GM21447 (cell line): ENCODE data around the gene ETV6.
"Not testable (repeated sequence)": the region's sequence is repeated elsewhere in the genome, so short reads cannot be mapped to it uniquely, and the experiment has no call there.

Experiments
- ATAC-seq: cut with Tn5 transposase; IDR thresholded peaks from one replicate; pipeline ENCODE4 v1.9.1; 2021; ENCODE audit not compliant: unreplicated experiment

Gene ETV6

DNA sequence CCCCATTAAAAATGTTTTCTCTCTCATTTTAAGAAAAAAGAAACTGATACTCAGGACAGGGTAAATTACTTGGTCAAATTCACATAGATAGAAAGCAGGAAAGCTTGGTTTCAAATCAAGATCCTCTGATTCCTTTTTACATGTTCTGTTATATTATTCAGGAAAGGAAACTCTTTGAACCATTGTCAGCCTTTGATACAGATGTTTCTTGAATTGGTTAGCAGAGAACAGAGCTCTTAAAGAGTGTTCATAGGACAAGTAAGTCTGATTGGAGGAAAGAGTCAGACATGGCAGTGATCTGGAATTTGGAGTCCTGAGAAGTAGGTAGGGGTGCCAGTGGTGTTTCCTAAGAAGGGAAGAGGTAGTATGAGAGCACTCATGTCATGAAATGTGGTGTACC lies 256.1 kb downstream of the ETV6 start:
- ATAC-seq, result no peak

GRCh38 chr12:11906286-11906935 lies 256.9 kb downstream of the ETV6 start:
- ATAC-seq, result no peak

DNA sequence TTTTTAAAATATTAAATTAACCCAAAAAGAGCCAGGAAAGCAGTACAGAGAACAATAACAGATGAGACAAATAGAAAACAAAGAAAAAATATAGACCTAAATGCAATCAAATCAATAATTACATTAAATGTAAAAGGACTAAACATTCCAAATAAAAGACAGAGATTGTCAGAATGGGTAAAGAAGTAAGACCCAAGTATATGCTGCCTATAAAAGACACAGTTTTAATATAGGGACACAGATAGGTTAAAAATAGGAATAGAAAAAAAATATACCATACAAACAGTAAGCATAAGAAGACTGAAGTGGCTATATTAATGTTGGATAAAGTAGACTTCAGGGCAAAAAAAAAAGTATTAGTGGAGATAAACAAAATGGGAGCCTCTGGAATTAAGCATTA lies 258.2 kb downstream of the ETV6 start:
- no peak for ATAC-seq

- not testable (repeated sequence) for ATAC-seq
These were observed 259.9 kb downstream of the ETV6 start for GRCh38 chr12:11909406-11909805.

DNA sequence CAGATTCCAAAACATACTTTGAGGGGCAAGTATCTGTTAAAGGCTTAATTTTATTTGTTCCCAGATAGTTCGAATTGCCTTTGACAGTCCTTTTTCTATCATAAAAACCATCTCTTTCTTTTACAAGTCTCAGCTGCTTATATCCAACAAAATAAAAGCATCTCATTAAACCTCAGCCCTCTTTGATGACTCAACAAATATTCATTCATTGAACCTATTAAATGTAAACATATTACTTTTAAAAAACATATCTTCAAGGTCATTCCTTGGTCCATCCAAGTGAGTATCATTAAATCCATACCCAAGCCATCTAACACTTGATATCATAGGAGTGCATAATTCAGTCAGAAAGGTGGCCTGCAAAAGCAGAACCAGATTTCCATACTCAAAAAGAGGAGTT lies 266.6 kb downstream of the ETV6 start:
- ATAC-seq, result no peak

GRCh38 chr12:11916771-11917170 lies 267.3 kb downstream of the ETV6 start:
- no peak for ATAC-seq

DNA sequence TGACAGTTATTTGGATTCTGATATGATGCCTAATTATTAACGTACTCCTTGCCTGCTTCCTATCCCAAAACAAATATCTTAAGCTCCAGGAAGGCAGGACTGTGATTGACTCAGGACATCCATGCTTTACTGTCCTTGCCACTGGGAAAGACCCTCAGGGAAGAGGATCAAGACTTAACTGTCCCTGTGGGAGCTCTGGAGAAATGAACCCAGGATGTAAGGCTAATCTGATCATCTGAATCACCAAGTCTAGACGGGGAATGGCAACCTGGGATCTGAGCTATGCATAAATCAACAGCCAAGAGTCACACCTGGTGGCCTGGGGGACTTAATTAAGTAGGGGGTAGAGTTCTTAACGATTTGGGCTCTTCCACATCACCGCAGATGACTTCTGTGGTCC lies 268.0 kb downstream of the ETV6 start:
- no peak for ATAC-seq

DNA sequence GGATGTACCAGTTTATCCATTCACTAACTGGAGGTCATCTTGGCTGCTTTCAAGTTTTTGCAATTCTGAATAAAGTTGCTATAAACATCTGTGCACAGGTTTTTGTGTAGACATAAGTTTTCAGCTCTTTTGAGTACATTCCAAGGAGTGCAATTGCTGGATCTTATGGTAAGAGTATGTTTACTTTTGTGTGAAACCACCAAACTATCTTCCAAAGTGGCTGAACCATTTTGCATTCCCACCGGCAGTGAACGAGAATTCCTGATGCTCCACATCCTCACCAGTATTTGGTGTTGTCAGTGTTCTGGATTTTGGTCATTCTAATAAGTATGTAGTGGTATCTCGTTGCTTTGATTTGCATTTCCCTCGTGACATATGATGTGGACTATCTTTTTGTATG lies 270.8 kb downstream of the ETV6 start:
- no peak for ATAC-seq

- no peak for ATAC-seq
These were observed 272.9 kb downstream of the ETV6 start for GRCh38 chr12:11922361-11922760.

GRCh38 chr12:11923067-11923466 lies 273.6 kb downstream of the ETV6 start:
- ATAC-seq, result no peak

- ATAC-seq, result no peak
These were observed 277.9 kb downstream of the ETV6 start for GRCh38 chr12:11927286-11927935.

DNA sequence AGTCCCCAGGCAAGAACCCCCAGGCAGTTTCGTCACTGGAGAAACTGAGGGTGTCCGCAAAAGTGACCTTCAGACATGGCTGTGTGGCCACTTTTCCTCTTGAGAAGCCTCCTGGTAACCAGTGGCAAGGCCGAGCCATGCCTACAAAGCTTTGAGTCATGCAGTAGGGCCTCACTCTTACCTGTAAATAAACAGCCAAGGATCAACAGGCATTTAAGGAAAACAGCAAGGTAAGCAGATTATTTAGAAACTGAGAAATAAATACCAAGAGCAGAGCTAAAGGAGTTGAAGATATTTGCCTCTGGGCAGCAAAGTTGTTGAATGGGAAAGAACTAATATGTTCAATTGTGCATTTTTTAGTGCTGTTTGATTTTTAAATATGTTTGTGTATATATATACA lies 280.2 kb downstream of the ETV6 start:
- no peak for ATAC-seq

- no peak for ATAC-seq
These were observed 289.7 kb downstream of the ETV6 start for GRCh38 chr12:11939223-11939622.

GRCh38 chr12:11941606-11942337 lies 292.3 kb downstream of the ETV6 start:
- no peak for ATAC-seq

GRCh38 chr12:11943919-11944700 lies 294.6 kb downstream of the ETV6 start:
- ATAC-seq, result no peak
